ENCODE measurements around the gene NAXD.

The NAXD gene

GRCh38 chr13:110652231-110652730 is 36.9 kb downstream of the NAXD start:
- Histone ChIP-seq H3K27me3 (ENCODE audit: insufficient read depth, poor library complexity, severe bottlenecking) (no peaks in the 10 kb centered on the region), H3K27ac (replicated peaks) (no peak overlapping the region), H3K4me3 (replicated peaks; ENCODE audit: insufficient read depth, low read length) (no peak overlapping the region)
- no peak for TF ChIP-seq REST (IDR thresholded peaks at IDR 0.05; ENCODE audit: insufficient replicate concordance, low read depth)
- no peak for TF ChIP-seq GABPA (IDR thresholded peaks at IDR 0.05; ENCODE audit: low read depth)
- TF ChIP-seq CTCF (IDR thresholded peaks at IDR 0.05; ENCODE audit: insufficient read depth, low read length): no peak
- no peak; the same call in 1 of the 2 replicates for TF ChIP-seq POLR2AphosphoS5 (IDR thresholded peaks at IDR 0.05; ENCODE audit: low read depth)
- TF ChIP-seq SPI1 (IDR thresholded peaks at IDR 0.05; ENCODE audit: borderline replicate concordance, low read depth): no peak
- DNase-seq (ENCODE audit: low read depth in 1 of 2, low spot score in 1 of 2): no peak

GRCh38 chr13:110652764-110653163 is 37.4 kb downstream of the NAXD start:
- no peak for DNase-seq (ENCODE audit: low read depth in 1 of 2, low spot score in 1 of 2)
- H3K4me3 ChIP-seq (replicated peaks; ENCODE audit: insufficient read depth, low read length): no peak overlapping the region
- TF ChIP-seq REST (IDR thresholded peaks at IDR 0.05; ENCODE audit: insufficient replicate concordance, low read depth) (no peak), POLR2AphosphoS5 (IDR thresholded peaks at IDR 0.05; ENCODE audit: low read depth) (no peak), CTCF (IDR thresholded peaks at IDR 0.05; ENCODE audit: insufficient read depth, low read length) (no peak), GABPA (IDR thresholded peaks at IDR 0.05; ENCODE audit: low read depth) (no peak)
- no peaks in the 10 kb centered on the region for H3K27me3 ChIP-seq (ENCODE audit: insufficient read depth, poor library complexity, severe bottlenecking)
- no peak overlapping the region for H3K27ac ChIP-seq (replicated peaks)

GRCh38 chr13:110653271-110653670 is 37.9 kb downstream of the NAXD start:
- Histone ChIP-seq H3K27me3 (ENCODE audit: insufficient read depth, poor library complexity, severe bottlenecking) (no peaks in the 10 kb centered on the region), H3K4me3 (replicated peaks; ENCODE audit: insufficient read depth, low read length) (no peak overlapping the region), H3K27ac (replicated peaks) (no peak overlapping the region)
- DNase-seq (ENCODE audit: low read depth in 1 of 2, low spot score in 1 of 2): no peak
- TF ChIP-seq CTCF (IDR thresholded peaks at IDR 0.05; ENCODE audit: insufficient read depth, low read length) (no peak), GABPA (IDR thresholded peaks at IDR 0.05; ENCODE audit: low read depth) (no peak), REST (IDR thresholded peaks at IDR 0.05; ENCODE audit: insufficient replicate concordance, low read depth) (no peak), POLR2AphosphoS5 (IDR thresholded peaks at IDR 0.05; ENCODE audit: low read depth) (no peak), SPI1 (IDR thresholded peaks at IDR 0.05; ENCODE audit: borderline replicate concordance, low read depth) (no peak)
